ENCODE measurements around the gene INHBE.

DNA sequence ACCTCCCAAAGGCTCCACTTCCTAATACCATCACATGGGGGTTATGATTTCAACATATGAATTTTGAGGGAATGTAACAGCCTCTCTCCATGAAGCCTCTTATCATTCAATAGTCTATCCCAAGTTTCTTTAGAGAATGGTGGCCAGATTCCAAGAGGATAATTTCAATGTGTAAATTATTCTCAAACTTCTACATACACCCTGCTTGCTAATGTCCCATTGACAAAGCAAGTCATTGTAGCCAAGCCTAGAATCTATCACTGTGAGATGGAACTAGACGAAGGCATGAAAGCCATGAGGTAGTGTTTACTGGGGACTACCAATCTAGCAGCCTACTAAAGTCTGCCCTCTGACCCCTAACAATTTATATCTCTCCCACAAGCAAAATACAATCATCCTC is 16.7 kb upstream of the INHBE start:
- TF ChIP-seq, protein P1, sequence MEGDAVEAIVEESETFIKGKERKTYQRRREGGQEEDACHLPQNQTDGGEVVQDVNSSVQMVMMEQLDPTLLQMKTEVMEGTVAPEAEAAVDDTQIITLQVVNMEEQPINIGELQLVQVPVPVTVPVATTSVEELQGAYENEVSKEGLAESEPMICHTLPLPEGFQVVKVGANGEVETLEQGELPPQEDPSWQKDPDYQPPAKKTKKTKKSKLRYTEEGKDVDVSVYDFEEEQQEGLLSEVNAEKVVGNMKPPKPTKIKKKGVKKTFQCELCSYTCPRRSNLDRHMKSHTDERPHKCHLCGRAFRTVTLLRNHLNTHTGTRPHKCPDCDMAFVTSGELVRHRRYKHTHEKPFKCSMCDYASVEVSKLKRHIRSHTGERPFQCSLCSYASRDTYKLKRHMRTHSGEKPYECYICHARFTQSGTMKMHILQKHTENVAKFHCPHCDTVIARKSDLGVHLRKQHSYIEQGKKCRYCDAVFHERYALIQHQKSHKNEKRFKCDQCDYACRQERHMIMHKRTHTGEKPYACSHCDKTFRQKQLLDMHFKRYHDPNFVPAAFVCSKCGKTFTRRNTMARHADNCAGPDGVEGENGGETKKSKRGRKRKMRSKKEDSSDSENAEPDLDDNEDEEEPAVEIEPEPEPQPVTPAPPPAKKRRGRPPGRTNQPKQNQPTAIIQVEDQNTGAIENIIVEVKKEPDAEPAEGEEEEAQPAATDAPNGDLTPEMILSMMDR (IDR thresholded peaks at IDR 0.05) = no peak
- no peak for TF ChIP-seq POLR2A (IDR thresholded peaks at IDR 0.05)
